Karpas-422 (cell line): ENCODE data around the gene ZNF444. TPM values are rescaled to one million over a fixed set of nuclear protein-coding genes. Genes with fewer than 3 reads are reported as not detected.
A peak's percentile ranks its signal among the peaks of the same experiment; 100 is the strongest.

Experiments
- DNase-seq: peaks from one replicate; pipeline ENCODE4 v3.0.0-alpha.2; 2015
- H2AFZ ChIP-seq: fragments of 200-600 bp; sonication (generic); 2 replicates; pipeline ENCODE4 v1.6.1; 2014; ENCODE audit warnings: antibody characterized with exemption, low read length, mixed read lengths
- H3K27ac ChIP-seq: fragments of 200-600 bp; sonication (generic); 2 replicates; pipeline ENCODE4 v1.5.1; 2014; ENCODE audit warnings: mild to moderate bottlenecking, low read length, moderate library complexity
- H3K27me3 ChIP-seq: fragments of 200-600 bp; sonication (generic); 2 replicates; pipeline ENCODE4 v1.6.1; 2014; ENCODE audit warnings: low read length, mixed read lengths
- H3K36me3 ChIP-seq: fragments of 200-600 bp; sonication (generic); 2 replicates; pipeline ENCODE4 v1.6.1; 2014; ENCODE audit warnings: low read length, mixed read lengths; ENCODE audit not compliant: insufficient read depth
- H3K4me1 ChIP-seq: fragments of 200-600 bp; sonication (generic); 2 replicates; pipeline ENCODE4 v1.6.1; 2014; ENCODE audit warnings: mild to moderate bottlenecking, low read length, mixed read lengths
- H3K4me2 ChIP-seq: fragments of 200-600 bp; sonication (generic); 2 replicates; pipeline ENCODE4 v1.6.1; 2014; ENCODE audit warnings: low read length, low read depth, mild to moderate bottlenecking; ENCODE audit not compliant: poor library complexity, severe bottlenecking
- H3K4me3 ChIP-seq: fragments of 200-600 bp; sonication (generic); 2 replicates; pipeline ENCODE4 v1.5.1; 2014; ENCODE audit warnings: mild to moderate bottlenecking, antibody characterized with exemption, low read length, mixed read lengths
- H3K79me2 ChIP-seq: fragments of 200-600 bp; sonication (generic); 2 replicates; pipeline ENCODE4 v1.6.1; 2014; ENCODE audit warnings: mild to moderate bottlenecking, low read length, mixed read lengths
- H3K9ac ChIP-seq: fragments of 200-600 bp; sonication (generic); 2 replicates; pipeline ENCODE4 v1.6.0; 2014; ENCODE audit warnings: low read length
- H3K9me2 ChIP-seq: fragments of 200-600 bp; sonication (generic), shearing (Covaris generic); replicated peaks from 2 replicates; pipeline ENCODE4 v1.6.0; 2014; ENCODE audit warnings: mild to moderate bottlenecking, low read length, moderate library complexity; ENCODE audit not compliant: insufficient read depth
- H3K9me3 ChIP-seq: fragments of 300-700, 200-600 bp; sonication (generic); 2 replicates; pipeline ENCODE4 v1.6.1; 2014; ENCODE audit warnings: low read length, mixed read lengths
- H4K20me1 ChIP-seq: fragments of 200-600 bp; sonication (generic); 2 replicates; pipeline ENCODE4 v1.6.1; 2014; ENCODE audit warnings: mild to moderate bottlenecking, antibody characterized with exemption, low read length, low read depth; ENCODE audit not compliant: insufficient read depth
- total RNA-seq: library from RNA; depleted of rRNA; stranded (reverse); fragments of >200 nt; shearing (Covaris generic); gene quantifications from 2 replicates; pipeline ENCODE4 v1.2.3, GENCODE V29; 2014; ENCODE audit warnings: low replicate concordance

The ZNF444 gene
- total RNA-seq, 1 experiment from 2014 or later = 12.5 TPM

DNA sequence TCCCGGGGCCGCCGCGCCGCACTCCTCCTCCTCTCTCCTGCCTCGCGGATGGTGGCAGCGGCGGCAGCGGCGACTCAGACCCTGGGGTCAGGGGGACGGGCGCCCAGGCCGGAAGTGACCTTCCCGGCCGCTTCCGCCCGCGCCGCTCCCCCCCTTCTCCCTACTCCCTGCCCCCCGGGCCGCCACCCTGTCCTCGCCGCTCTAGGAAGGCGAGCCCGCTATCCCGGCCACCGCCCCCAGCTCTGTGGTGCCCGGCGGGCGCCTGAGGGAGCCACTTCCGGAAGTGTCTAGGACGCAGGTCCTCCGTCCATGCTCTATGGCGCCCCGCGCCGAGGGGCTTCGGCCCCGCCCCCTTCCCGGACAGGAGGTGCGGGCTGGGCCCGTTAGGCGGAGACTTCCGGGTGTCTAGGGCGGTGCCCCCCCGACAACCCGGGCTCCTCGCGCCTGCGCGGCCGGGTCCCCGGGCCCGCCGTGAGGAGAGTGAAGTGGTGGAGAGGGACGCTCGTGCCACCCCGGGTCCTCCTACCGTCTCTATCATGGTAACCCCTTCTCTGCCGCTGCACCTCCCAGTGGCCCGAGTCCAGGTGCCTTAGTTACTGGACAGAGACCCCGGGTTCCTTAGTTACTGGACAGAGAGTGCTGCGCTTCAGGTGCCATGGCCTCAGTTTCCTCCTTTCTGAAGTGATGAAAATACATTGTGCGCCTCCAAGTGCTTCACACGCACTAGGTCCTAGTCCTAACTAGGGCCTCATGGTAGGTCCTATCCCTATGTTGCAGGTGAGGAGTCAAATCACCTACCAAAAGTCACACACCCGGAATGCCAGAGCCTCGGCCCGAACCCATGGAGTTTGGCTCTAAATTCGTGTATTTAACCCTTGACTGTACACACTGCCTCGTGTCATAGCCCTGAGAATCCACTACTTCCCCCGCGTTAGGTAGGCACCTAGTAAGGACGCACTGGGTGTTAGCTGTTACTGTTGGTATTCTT, 19.6 kb upstream of the ZNF444 start, which contains the start of gene ZNF787:
ZNF787 (minus strand) TSS at position 116 of the 988 bp plus-strand sequence. CDS start 18,078 bp downstream, outside the sequence.
- peak within 1 kb of the TSS; percentile 83 for H3K4me2 ChIP-seq
- peaks cover 41% of the 10 kb centered on the region for H3K79me2 ChIP-seq
- peak within 1 kb of the TSS; percentile 91 for H2AFZ ChIP-seq
- peaks cover 35% of the 10 kb centered on the region for H4K20me1 ChIP-seq
- peaks cover 18% of the 10 kb centered on the region for H3K4me1 ChIP-seq
- H3K9ac ChIP-seq = peak within 1 kb of the TSS; percentile 89
- no peaks in the 10 kb centered on the region for H3K9me3 ChIP-seq
- peak within 1 kb of the TSS; percentile 73 for H3K4me3 ChIP-seq
- H3K27me3 ChIP-seq = no peaks in the 10 kb centered on the region
- H3K36me3 ChIP-seq = no peaks in the 10 kb centered on the region
- peak; percentile 100 for DNase-seq
- no peaks in the 10 kb centered on the region for H3K9me2 ChIP-seq
- H3K27ac ChIP-seq = peak within 1 kb of the TSS; percentile 85

DNA sequence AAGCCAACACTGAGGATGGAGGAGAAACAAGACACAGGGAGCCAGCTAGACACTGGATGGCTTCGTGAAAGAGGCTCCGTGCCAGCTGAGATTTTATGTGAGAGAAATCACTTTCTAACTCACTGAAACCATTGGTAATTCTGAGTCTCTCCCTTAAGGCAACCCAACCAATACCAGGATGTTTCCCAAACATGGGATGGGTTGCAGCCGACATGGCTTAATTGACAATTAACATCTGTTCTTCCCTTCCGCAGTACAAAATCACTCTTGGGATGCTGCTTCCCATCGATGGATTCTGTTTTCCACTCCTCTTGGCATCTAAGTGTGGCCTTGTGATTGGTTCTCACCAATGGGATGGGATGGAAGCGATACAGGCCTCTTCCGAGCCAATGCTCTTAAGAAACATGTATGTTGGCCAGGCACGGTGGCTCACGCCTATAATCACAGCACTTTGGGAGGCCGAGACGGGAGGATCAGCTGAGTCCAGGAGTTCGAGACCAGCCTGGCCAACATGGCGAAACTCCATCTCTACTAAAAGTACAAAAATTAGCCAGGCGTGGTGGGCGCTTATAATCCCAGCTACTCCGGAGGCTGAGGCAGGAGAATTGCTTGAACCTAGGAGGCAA, 17.7 kb upstream of the ZNF444 start:
- Histone ChIP-seq H3K4me3 (no peak overlapping the region), H3K27ac (no peak overlapping the region), H3K79me2 (peaks cover 22% of the 10 kb centered on the region), H3K4me2 (no peak overlapping the region), H3K9me3 (no peaks in the 10 kb centered on the region), H3K9ac (no peak overlapping the region), H2AFZ (no peak overlapping the region), H3K9me2 (no peaks in the 10 kb centered on the region), H3K36me3 (no peaks in the 10 kb centered on the region), H4K20me1 (peaks cover 16% of the 10 kb centered on the region; the same call in 1 of the 2 replicates), H3K4me1 (peaks cover 18% of the 10 kb centered on the region), H3K27me3 (no peaks in the 10 kb centered on the region)
- DNase-seq = no peak

DNA sequence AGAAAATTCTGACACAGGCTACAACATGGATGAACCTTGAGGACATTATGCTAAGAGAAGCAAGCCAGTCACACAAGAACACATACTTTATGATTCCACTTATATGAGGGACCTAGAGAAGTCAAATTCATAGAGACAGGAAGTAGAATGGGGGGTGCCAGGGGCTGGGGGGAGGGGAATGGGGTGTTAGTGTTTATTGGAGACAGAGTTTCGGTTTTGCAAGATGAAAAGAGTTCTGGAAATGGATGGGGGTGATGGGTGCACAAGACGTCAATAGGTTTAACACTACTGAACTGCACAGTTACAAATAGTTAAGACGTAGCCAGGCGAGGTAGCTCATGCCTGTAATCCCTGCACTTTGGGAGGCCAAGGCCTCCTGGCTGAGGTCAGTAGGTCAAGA, 16.5 kb upstream of the ZNF444 start:
- no peak overlapping the region for H2AFZ ChIP-seq
- no peaks in the 10 kb centered on the region for H3K9me3 ChIP-seq
- H3K36me3 ChIP-seq = no peaks in the 10 kb centered on the region
- peaks cover 4% of the 10 kb centered on the region; the same call in 1 of the 2 replicates for H4K20me1 ChIP-seq
- no peak overlapping the region for H3K27ac ChIP-seq
- H3K27me3 ChIP-seq = no peaks in the 10 kb centered on the region
- H3K9me2 ChIP-seq = no peaks in the 10 kb centered on the region
- no peak overlapping the region for H3K9ac ChIP-seq
- peaks cover 11% of the 10 kb centered on the region for H3K4me1 ChIP-seq
- no peak overlapping the region for H3K4me2 ChIP-seq
- no peak overlapping the region for H3K4me3 ChIP-seq
- no peak for DNase-seq
- H3K79me2 ChIP-seq = peaks cover 10% of the 10 kb centered on the region

DNA sequence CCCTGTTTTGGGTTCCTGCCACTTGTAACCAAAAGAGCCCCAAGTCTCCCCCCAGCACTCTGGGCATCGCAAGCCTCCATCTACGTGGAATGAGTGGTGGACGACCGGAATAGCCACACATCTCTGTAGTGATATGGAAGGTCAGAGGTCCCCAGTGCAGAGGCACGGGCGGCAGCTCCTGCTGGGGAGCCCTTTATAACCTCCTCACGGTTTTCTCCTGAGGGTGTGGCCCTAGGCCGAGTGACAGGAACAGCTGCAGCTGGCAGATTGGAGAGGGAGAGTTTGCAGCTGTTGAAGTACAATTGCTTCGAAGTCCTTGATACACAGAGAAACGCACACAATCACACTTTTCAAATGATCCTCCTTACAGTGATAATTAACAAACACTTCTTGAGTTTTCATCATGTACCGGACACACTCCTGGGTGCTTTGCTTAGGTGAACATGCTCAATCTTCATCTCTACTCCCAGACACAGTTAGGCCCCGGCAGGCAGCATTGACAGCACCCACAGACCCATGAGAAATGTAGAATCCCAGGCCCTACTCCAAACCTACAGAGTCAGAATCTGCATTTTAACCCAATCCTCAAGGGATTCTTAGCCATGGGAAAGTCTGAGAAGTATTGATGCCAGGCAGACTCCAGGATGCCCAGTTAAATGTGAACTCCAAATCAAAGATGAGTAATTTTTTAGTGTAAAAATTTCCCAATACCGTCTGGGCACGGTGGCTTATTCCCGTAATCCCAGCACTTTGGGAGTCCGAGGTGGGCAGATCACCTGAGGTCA, 15.1 kb upstream of the ZNF444 start:
- Histone ChIP-seq H3K79me2 (no peaks in the 10 kb centered on the region), H2AFZ (no peak overlapping the region), H3K4me3 (no peak overlapping the region), H4K20me1 (no peaks in the 10 kb centered on the region), H3K36me3 (no peaks in the 10 kb centered on the region), H3K4me2 (no peak overlapping the region), H3K4me1 (peaks cover 6% of the 10 kb centered on the region), H3K9ac (no peak overlapping the region), H3K27ac (no peak overlapping the region), H3K27me3 (no peaks in the 10 kb centered on the region), H3K9me2 (no peaks in the 10 kb centered on the region), H3K9me3 (no peaks in the 10 kb centered on the region)
- DNase-seq = no peak

DNA sequence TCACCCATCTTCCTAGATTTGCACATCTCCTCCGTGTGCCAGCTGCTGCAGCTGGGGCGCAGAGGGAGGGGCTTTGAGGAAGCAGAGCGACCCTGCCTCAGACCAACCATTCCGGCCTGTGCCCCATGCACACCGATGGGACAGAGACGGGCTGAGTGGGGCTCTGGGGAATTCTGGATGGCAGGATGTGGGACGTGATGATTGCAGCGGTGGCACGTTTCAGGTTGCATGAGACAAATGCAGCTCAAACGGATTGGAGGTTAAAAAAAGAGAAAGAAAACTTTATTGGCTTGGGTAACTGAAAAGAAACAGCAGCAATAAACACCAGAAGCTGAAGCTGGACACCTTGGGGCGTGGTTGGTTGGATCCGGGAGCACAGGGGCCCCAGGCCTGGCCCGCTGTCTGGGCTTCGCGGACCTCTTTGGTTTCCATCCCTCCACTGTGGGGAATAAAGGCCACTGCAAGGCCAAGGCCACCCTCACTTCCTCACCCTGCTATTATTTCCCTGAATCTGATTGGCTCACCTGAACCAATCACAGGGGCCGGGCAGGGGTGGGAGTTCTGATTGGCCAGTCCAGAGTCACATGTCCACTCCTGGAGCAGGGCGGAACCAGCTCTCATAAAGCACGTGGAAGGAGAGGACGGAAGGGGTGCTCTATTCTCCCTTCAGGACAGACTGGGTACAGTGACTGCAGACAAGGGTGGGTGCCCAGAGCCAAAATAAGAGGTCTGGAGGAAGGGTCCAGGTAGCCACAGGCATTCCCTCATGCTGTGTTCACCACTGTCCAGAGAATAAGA, 13.9 kb upstream of the ZNF444 start:
- DNase-seq = peak; percentile 63
- H3K36me3 ChIP-seq = no peaks in the 10 kb centered on the region
- no peak overlapping the region for H3K27ac ChIP-seq
- H3K4me1 ChIP-seq = peaks cover under 1% of the 10 kb centered on the region
- no peaks in the 10 kb centered on the region for H3K9me2 ChIP-seq
- no peaks in the 10 kb centered on the region for H3K9me3 ChIP-seq
- no peak overlapping the region for H3K4me2 ChIP-seq
- H4K20me1 ChIP-seq = no peaks in the 10 kb centered on the region
- H3K4me3 ChIP-seq = no peak overlapping the region
- no peaks in the 10 kb centered on the region for H3K27me3 ChIP-seq
- H2AFZ ChIP-seq = no peak overlapping the region
- H3K79me2 ChIP-seq = no peaks in the 10 kb centered on the region
- no peak overlapping the region for H3K9ac ChIP-seq

DNA sequence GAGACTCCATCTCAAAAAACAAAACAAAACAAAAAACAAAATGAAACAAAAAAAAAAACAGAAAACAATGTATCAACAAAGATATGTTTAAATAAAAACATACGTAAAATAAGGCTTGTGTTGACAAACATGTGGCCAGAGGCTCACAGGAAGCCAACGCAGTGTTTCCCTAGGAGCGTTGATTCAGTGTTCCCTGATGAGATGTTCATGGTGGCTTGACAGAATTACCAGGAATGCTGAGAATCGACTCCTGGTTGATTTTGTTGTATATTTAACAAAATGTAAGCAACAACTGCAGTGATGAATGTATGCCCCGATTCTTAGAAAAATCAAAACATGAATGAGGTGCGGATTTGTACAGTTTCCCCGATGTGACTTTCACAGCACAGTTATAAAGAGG, 11.1 kb upstream of the ZNF444 start:
- Histone ChIP-seq H3K4me1 (peaks cover 14% of the 10 kb centered on the region), H3K27me3 (no peaks in the 10 kb centered on the region), H3K4me2 (no peak overlapping the region), H3K36me3 (no peaks in the 10 kb centered on the region), H3K27ac (no peak overlapping the region), H2AFZ (no peak overlapping the region), H3K4me3 (no peak overlapping the region), H3K79me2 (no peaks in the 10 kb centered on the region), H3K9ac (no peak overlapping the region), H4K20me1 (no peaks in the 10 kb centered on the region), H3K9me3 (no peaks in the 10 kb centered on the region), H3K9me2 (no peaks in the 10 kb centered on the region)
- DNase-seq = no peak

DNA sequence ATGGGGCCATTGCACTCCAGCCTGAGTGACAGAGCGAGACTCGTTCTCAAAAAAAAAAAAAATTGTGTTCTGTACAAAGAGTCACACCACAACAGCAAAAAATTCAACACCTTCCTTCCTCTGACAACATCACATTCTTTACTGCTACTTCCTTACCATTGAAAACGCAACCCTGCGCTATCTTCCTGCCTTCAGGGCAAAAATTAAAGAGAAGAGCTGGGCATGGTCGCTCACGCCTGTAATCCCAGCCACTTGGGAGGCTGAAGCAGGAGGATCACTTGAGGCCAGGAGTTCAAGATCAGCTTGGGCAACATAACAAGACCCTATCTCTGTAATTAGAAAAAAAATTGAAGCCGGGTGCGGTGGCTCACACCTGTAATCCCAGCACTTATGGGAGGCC, 9.4 kb upstream of the ZNF444 start:
- no peak overlapping the region for H3K4me3 ChIP-seq
- no peak overlapping the region for H3K9ac ChIP-seq
- no peaks in the 10 kb centered on the region for H3K36me3 ChIP-seq
- no peaks in the 10 kb centered on the region for H3K9me2 ChIP-seq
- no peaks in the 10 kb centered on the region for H3K79me2 ChIP-seq
- no peak overlapping the region for H2AFZ ChIP-seq
- no peaks in the 10 kb centered on the region for H3K27me3 ChIP-seq
- H3K4me2 ChIP-seq = no peak overlapping the region
- no peaks in the 10 kb centered on the region for H3K9me3 ChIP-seq
- no peaks in the 10 kb centered on the region for H4K20me1 ChIP-seq
- peaks cover 14% of the 10 kb centered on the region for H3K4me1 ChIP-seq
- no peak for DNase-seq
- no peak overlapping the region for H3K27ac ChIP-seq
